OCI-LY3 (cell line): ENCODE data around the gene CSTF3.

ENCODE experiments used
- H2AFZ ChIP-seq: fragments of 200-600, 300-600 bp; shearing (Covaris generic); 2 replicates; pipeline ENCODE4 v1.6.0; 2014; ENCODE audit warnings: antibody characterized with exemption, low read depth, low read length
- H3K27ac ChIP-seq: fragments of 200-600, 300-600 bp; sonication (generic); 2 replicates; pipeline ENCODE4 v1.5.1; 2014; ENCODE audit warnings: mild to moderate bottlenecking, low read length, moderate library complexity, mixed read lengths
- H3K27me3 ChIP-seq: fragments of 200-600, 300-600 bp; sonication (generic); 2 replicates; pipeline ENCODE4 v1.6.1; 2014; ENCODE audit warnings: low read depth, low read length, mixed read lengths
- H3K36me3 ChIP-seq: fragments of 200-600, 300-600 bp; sonication (generic); replicated peaks from 2 replicates; pipeline ENCODE3; 2014; ENCODE audit warnings: low read depth, low read length, mixed read lengths
- H3K4me1 ChIP-seq: fragments of 300-600, 200-600 bp; sonication (generic); 2 replicates; pipeline ENCODE4 v1.6.1; 2014; ENCODE audit warnings: low read length, mixed read lengths
- H3K4me2 ChIP-seq: fragments of 200-600, 300-600 bp; sonication (generic); 2 replicates; pipeline ENCODE4 v1.6.1; 2014; ENCODE audit warnings: low read length, mixed read lengths
- H3K4me3 ChIP-seq: fragments of 300-600, 200-600 bp; sonication (generic); 2 replicates; pipeline ENCODE4 v1.5.1; 2014; ENCODE audit warnings: antibody characterized with exemption, mild to moderate bottlenecking, low read length, moderate library complexity
- H3K79me2 ChIP-seq: fragments of 300-600, 200-600 bp; shearing (Covaris generic); 2 replicates; pipeline ENCODE4 v1.6.1; 2014; ENCODE audit warnings: mild to moderate bottlenecking, low read length, mixed read lengths
- H3K9ac ChIP-seq: fragments of 300-600, 200-600 bp; shearing (Covaris generic); 2 replicates; pipeline ENCODE4 v1.6.0; 2014; ENCODE audit warnings: mild to moderate bottlenecking, low read length, moderate library complexity
- H3K9me3 ChIP-seq: fragments of 200-600, 300-600 bp; shearing (Covaris generic); 2 replicates; pipeline ENCODE4 v1.6.1; 2014; ENCODE audit warnings: low read length, mixed read lengths; ENCODE audit not compliant: insufficient read depth
- H4K20me1 ChIP-seq: fragments of 200-600, 300-600 bp; sonication (generic); 2 replicates; pipeline ENCODE4 v1.6.1; 2016; ENCODE audit warnings: low read length, mixed read lengths; ENCODE audit not compliant: insufficient read depth
- EZH2phosphoT487 ChIP-seq: fragments of 200-600 bp; shearing (Covaris generic); IDR thresholded peaks from 2 replicates; pipeline ENCODE4 v1.6.1; 2018; ENCODE audit warnings: antibody characterized with exemption, mixed run types, low read depth
- TF ChIP-seq, protein P1 (sequence below): fragments of 200-600, 300-600 bp; sonication (generic); IDR thresholded peaks from 2 replicates; pipeline ENCODE4 v1.5.1; 2014; ENCODE audit warnings: antibody characterized with exemption, low read length, low read depth

The CSTF3 gene

DNA sequence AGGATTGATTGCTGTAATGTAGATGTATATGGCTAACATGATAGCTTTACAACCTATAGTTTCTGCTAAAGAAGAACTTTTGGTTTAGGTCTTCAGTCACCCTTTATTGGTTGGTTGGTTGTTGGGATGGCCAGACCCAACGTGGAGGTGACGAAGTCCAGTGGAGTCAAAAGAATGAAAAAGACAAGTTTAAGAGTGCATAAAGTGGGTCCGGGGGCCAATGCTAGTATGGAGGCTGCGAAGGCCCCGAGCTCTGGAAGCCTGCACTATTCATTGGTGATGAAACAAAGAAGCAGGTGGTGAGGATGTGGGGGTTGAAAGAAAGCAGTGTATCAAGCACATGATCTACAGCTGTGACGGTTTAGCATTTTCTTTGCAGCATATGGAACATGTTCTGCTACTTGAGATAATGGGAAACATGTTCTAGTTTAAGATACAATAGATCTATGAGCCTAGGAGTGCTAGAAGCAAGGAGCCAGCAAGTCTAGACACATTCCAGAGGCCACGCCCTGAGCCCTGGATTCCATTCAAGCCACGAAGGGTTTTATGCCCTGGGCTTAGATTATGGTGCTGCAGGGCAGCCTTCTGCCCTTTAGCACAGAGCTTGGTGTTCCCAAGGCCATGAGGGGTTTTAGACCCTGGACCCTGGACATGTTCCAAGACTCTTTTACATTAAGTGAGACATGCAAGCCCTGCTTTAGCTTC, 115.6 kb downstream of the CSTF3 start:
- Histone ChIP-seq H3K27ac (no peak overlapping the region), H3K79me2 (no peaks in the 10 kb centered on the region), H3K27me3 (no peaks in the 10 kb centered on the region), H2AFZ (no peak overlapping the region), H3K4me2 (no peak overlapping the region), H3K9me3 (no peaks in the 10 kb centered on the region), H3K36me3 (peaks cover 39% of the 10 kb centered on the region), H3K9ac (no peak overlapping the region), H3K4me1 (peaks cover 7% of the 10 kb centered on the region), H3K4me3 (no peak overlapping the region), H4K20me1 (no peaks in the 10 kb centered on the region)
- TF ChIP-seq EZH2phosphoT487 = no peak
- TF ChIP-seq, protein P1, sequence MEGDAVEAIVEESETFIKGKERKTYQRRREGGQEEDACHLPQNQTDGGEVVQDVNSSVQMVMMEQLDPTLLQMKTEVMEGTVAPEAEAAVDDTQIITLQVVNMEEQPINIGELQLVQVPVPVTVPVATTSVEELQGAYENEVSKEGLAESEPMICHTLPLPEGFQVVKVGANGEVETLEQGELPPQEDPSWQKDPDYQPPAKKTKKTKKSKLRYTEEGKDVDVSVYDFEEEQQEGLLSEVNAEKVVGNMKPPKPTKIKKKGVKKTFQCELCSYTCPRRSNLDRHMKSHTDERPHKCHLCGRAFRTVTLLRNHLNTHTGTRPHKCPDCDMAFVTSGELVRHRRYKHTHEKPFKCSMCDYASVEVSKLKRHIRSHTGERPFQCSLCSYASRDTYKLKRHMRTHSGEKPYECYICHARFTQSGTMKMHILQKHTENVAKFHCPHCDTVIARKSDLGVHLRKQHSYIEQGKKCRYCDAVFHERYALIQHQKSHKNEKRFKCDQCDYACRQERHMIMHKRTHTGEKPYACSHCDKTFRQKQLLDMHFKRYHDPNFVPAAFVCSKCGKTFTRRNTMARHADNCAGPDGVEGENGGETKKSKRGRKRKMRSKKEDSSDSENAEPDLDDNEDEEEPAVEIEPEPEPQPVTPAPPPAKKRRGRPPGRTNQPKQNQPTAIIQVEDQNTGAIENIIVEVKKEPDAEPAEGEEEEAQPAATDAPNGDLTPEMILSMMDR = no peak

DNA sequence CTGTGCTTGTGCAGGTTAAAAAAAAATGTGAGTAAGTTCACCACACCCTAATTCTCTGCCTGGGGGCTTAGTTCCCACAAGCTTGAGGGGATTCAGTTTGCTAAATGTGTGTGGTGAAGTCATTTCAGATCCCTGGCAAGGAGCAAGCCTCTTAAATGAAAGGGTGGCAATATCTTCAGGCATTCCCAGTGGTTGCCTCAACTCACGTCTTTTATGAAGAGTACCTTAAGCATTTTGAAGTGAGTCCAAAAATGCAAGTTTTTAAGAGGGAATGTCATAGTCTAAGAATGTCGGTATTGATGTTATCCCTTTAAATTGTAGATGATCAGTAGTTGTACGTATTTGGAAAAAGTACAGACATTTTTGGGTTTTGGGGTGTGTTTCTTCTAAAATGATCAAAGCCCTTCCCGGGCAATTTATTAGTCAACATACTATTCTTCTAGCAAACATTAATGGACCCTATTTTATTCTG, 117.0 kb downstream of the CSTF3 start:
- Histone ChIP-seq H3K9me3 (no peaks in the 10 kb centered on the region), H2AFZ (no peak overlapping the region), H3K79me2 (no peaks in the 10 kb centered on the region; the same call in 1 of the 2 replicates), H3K27me3 (no peaks in the 10 kb centered on the region), H3K27ac (no peak overlapping the region), H3K4me2 (no peak overlapping the region), H3K36me3 (peaks cover 39% of the 10 kb centered on the region), H3K4me3 (no peak overlapping the region), H3K9ac (no peak overlapping the region), H4K20me1 (no peaks in the 10 kb centered on the region), H3K4me1 (peaks cover 11% of the 10 kb centered on the region)
- TF ChIP-seq, protein P1 = no peak
- TF ChIP-seq EZH2phosphoT487 = no peak

DNA sequence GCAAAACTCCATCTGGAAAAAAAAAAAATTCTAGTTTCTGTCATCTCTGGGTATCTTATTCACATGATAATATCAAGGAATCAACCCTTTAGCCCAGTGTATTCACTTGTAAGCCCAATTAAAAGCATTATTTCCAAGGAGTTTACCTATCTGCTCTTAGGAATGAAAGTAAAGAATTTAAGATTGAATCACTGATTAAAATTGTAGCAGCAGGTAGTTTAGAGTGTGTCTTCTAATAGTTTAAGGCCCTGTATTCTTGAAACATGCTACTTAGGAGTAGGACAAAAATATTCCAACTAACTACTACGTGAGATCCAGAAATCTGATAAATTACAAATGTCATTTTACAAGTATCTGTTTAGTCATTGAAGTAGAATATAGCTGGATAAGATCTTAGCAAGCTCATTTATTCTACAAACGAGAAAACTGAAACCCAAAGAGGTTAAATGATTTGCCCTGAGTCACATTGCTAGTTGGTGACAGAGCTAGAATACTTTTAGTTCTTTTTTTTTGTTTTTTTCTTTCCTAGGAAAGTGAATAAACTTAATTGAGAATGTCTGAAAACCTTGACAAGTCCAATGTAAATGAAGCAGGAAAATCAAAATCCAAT, 118.0 kb downstream of the CSTF3 start:
- Histone ChIP-seq H3K4me1 (peaks cover 11% of the 10 kb centered on the region), H2AFZ (no peak overlapping the region), H4K20me1 (no peaks in the 10 kb centered on the region), H3K79me2 (no peaks in the 10 kb centered on the region; the same call in 1 of the 2 replicates), H3K4me2 (no peak overlapping the region), H3K9me3 (no peaks in the 10 kb centered on the region), H3K9ac (no peak overlapping the region), H3K4me3 (no peak overlapping the region), H3K36me3 (peaks cover 34% of the 10 kb centered on the region), H3K27ac (no peak overlapping the region), H3K27me3 (no peaks in the 10 kb centered on the region)
- TF ChIP-seq EZH2phosphoT487 = no peak
- TF ChIP-seq, protein P1 = no peak

DNA sequence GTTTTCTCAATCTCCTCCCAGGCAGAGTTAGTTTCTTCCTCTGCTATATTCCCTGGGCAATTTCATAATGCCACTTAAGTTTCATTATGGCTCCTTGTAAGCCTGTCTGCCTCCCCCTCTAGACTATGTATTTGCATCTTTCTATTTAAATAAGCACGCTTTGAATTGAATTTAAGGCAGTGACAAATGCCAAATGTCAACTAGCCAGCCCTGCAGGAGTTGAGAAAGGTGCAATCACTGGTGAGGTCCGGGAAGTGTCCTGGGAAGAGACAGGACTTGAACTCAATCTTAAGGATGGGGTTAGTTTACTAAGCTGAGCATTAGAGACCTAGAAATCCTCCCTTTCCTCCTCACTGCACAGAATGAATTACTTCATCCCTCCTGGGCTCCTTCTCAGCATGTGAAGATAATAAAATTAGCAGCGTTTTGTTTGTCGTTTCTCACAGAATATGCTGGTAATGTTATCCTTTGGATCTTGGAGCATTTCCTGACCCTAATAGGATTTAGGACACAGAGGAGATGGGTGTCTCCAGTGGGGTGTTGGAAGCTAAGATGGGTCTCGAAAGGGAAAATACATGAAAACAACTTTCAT, 120.3 kb downstream of the CSTF3 start:
- peak overlapping the region; percentile 88 for H3K9ac ChIP-seq
- H3K27ac ChIP-seq = peak overlapping the region; percentile 78

More for the DNA sequence above, 120.3 kb downstream of the CSTF3 start:
- Histone ChIP-seq H3K4me3 (peak overlapping the region; percentile 88), H3K36me3 (peaks cover 18% of the 10 kb centered on the region), H4K20me1 (no peaks in the 10 kb centered on the region), H3K79me2 (no peaks in the 10 kb centered on the region; the same call in 1 of the 2 replicates), H3K4me2 (peak overlapping the region; percentile 93), H2AFZ (0 out of 2 replicates have a peak overlapping the region, but pooled peaks have one; percentile 90), H3K9me3 (no peaks in the 10 kb centered on the region), H3K27me3 (no peaks in the 10 kb centered on the region; the same call in 1 of the 2 replicates), H3K4me1 (peaks cover 11% of the 10 kb centered on the region)
- TF ChIP-seq EZH2phosphoT487 = no peak
- TF ChIP-seq, protein P1 = no peak
